SK-N-SH (cell line): ENCODE results near the gene GPR42. TPM values are rescaled to one million over a fixed set of nuclear protein-coding genes. Genes with fewer than 3 reads are reported as not detected.

ENCODE experiments used
- CTCF ChIA-PET: fragments of 300-600, 350-600 bp; formaldehyde crosslinking; extraction: SDS; loops from one replicate; lab custom pipeline; 2021; lab: Yijun Ruan, JAX
- POLR2A ChIA-PET: fragments of 350-600 bp; sonication (Branson Sonifier 250); formaldehyde crosslinking; extraction: SDS; loops from one replicate; lab custom pipeline; 2020; ENCODE audit warnings: antibody characterized with exemption, inconsistent platforms; lab: Yijun Ruan, JAX
- DNase-seq: peaks from one replicate; pipeline ENCODE4 v3.0.0; 2012
- H2AFZ ChIP-seq: fragments of 200-600 bp; sonication (generic); 2 replicates; pipeline ENCODE4 v1.8.1; 2016; ENCODE audit warnings: antibody characterized with exemption, mild to moderate bottlenecking, low read depth
- H3F3A ChIP-seq: fragments of 200-600 bp; sonication (generic); replicated peaks from 2 replicates; pipeline ENCODE3; 2016; ENCODE audit warnings: antibody characterized with exemption, mild to moderate bottlenecking; ENCODE audit not compliant: insufficient read depth
- H3K27ac ChIP-seq, 2 experiments: fragments of 200-500 bp in 1 of 2; fragments of 200-600 bp in 1 of 2; sonication (Bioruptor generic) in 1 of 2; sonication (generic), shearing (Covaris generic) in 1 of 2; 2 replicates each; pipeline versions ENCODE4 v1.5.1 to v1.6.1; 2014 to 2016; ENCODE audit warnings: low read depth in 2 of 2, inconsistent platforms in 1 of 2, low read length in 1 of 2, mild to moderate bottlenecking in 1 of 2, mixed read lengths in 1 of 2
- H3K27me3 ChIP-seq: fragments of 200-600 bp; sonication (generic), shearing (Covaris generic); 2 replicates; pipeline ENCODE4 v1.6.1; 2016; ENCODE audit warnings: mixed run types; ENCODE audit not compliant: insufficient read depth
- H3K36me3 ChIP-seq, 2 experiments: fragments of 200-500 bp in 1 of 2; fragments of 200-600 bp in 1 of 2; sonication (Bioruptor generic) in 1 of 2; sonication (generic) in 1 of 2; replicated peaks in 1 of 2; 2 replicates each; pipeline versions ENCODE3 to v1.5.1; 2014 to 2016; ENCODE audit warnings: low read length in 1 of 2, mild to moderate bottlenecking in 1 of 2; ENCODE audit not compliant: insufficient read depth in 2 of 2, control insufficient read depth in 1 of 2
- H3K4me1 ChIP-seq, 2 experiments: fragments of 200-500 bp in 1 of 2; fragments of 200-600 bp in 1 of 2; sonication (Bioruptor generic) in 1 of 2; sonication (generic), shearing (Covaris generic) in 1 of 2; 2 replicates each; pipeline versions ENCODE4 v1.5.1 to v1.6.1; 2014 to 2016; ENCODE audit warnings: low read depth in 1 of 2, low read length in 1 of 2, mixed run types in 1 of 2; ENCODE audit not compliant: insufficient read depth in 2 of 2, control insufficient read depth in 1 of 2
- H3K4me2 ChIP-seq: fragments of 200-600 bp; sonication (generic), shearing (Covaris generic); 2 replicates; pipeline ENCODE4 v1.6.1; 2017; ENCODE audit warnings: mixed run types
- H3K4me3 ChIP-seq, 2 experiments: fragments of 200-500 bp in 1 of 2; fragments of 200-600 bp in 1 of 2; sonication (Bioruptor generic) in 1 of 2; sonication (generic), shearing (Covaris generic) in 1 of 2; 2 replicates each; pipeline versions ENCODE4 v1.5.1 to v1.8.1; 2014 to 2016; ENCODE audit warnings: low read depth in 2 of 2, inconsistent platforms in 1 of 2, low read length in 1 of 2, mild to moderate bottlenecking in 1 of 2, mixed read lengths in 1 of 2, moderate library complexity in 1 of 2
- H3K79me2 ChIP-seq: fragments of 200-600 bp; sonication (generic); 2 replicates; pipeline ENCODE4 v1.8.1; 2017; ENCODE audit warnings: mild to moderate bottlenecking; ENCODE audit not compliant: insufficient read depth
- H3K9ac ChIP-seq: fragments of 200-600 bp; sonication (generic); 2 replicates; pipeline ENCODE4 v1.6.1; 2017; ENCODE audit warnings: mixed run types
- H3K9me2 ChIP-seq: fragments of 200-600 bp; sonication (generic); 2 replicates; pipeline ENCODE4 v1.6.1; 2017; ENCODE audit warnings: mixed run types
- H3K9me3 ChIP-seq: fragments of 200-600 bp; sonication (generic); 2 replicates; pipeline ENCODE4 v1.6.1; 2017; ENCODE audit warnings: mixed run types, mild to moderate bottlenecking, moderate library complexity
- H4K20me1 ChIP-seq: fragments of 200-600 bp; sonication (generic); 2 replicates; pipeline ENCODE4 v1.6.1; 2017; ENCODE audit warnings: mild to moderate bottlenecking, mixed run types; ENCODE audit not compliant: insufficient read depth
- CHD2 ChIP-seq: fragments of 150-350 bp; IDR thresholded peaks from 2 replicates; pipeline ENCODE4 v1.6.1; 2018; ENCODE audit warnings: low read length; ENCODE audit not compliant: partially characterized antibody
- CTCF ChIP-seq: fragments of 200-600 bp; sonication (generic); IDR thresholded peaks from 2 replicates; pipeline ENCODE4 v1.6.1; 2017; ENCODE audit warnings: antibody characterized with exemption, mild to moderate bottlenecking, moderate library complexity
- EZH2phosphoT487 ChIP-seq: fragments of 200-600 bp; sonication (generic); IDR thresholded peaks from 2 replicates; pipeline ENCODE4 v1.6.1; 2017; ENCODE audit warnings: low read depth, mixed run types, mild to moderate bottlenecking, antibody characterized with exemption, moderate library complexity, borderline replicate concordance
- GABPA ChIP-seq: IDR thresholded peaks from 2 replicates; pipeline ENCODE4 v1.4.0; 2012; ENCODE audit warnings: low read depth, mild to moderate bottlenecking
- GATA2 ChIP-seq: sonication (generic); formaldehyde crosslinking; IDR thresholded peaks from 2 replicates; pipeline ENCODE4 v1.5.0; 2020; ENCODE audit warnings: mild to moderate bottlenecking, missing genetic modification reagents
- IRF3 ChIP-seq: fragments of 150-350 bp; IDR thresholded peaks from 2 replicates; pipeline ENCODE4 v1.6.1; 2016; ENCODE audit warnings: mild to moderate bottlenecking, low read depth, low read length
- NRF1 ChIP-seq: IDR thresholded peaks from 2 replicates; pipeline ENCODE4 v1.6.1; 2012; ENCODE audit warnings: low read depth, mild to moderate bottlenecking, low read length
- PBX3 ChIP-seq: IDR thresholded peaks from 2 replicates; pipeline ENCODE4; 2012
- RAD21 ChIP-seq: IDR thresholded peaks from 2 replicates; pipeline ENCODE4 v1.6.1; 2012; ENCODE audit warnings: mild to moderate bottlenecking, low read length
- REST ChIP-seq: IDR thresholded peaks from 2 replicates; pipeline ENCODE4 v1.6.1; 2012; ENCODE audit warnings: mild to moderate bottlenecking, low read depth, low read length, moderate library complexity
- RXRA ChIP-seq: IDR thresholded peaks from 2 replicates; pipeline ENCODE4 v1.4.0; 2012; ENCODE audit warnings: low read depth, mild to moderate bottlenecking, borderline replicate concordance
- SIN3A ChIP-seq: IDR thresholded peaks from 2 replicates; pipeline ENCODE4 v1.6.1; 2012; ENCODE audit warnings: low read depth, mild to moderate bottlenecking, low read length, moderate library complexity, borderline replicate concordance
- TAF1 ChIP-seq: IDR thresholded peaks from 2 replicates; pipeline ENCODE4 v1.6.1; 2012; ENCODE audit warnings: low read depth, mild to moderate bottlenecking, low read length, moderate library complexity, borderline replicate concordance
- TEAD4 ChIP-seq: IDR thresholded peaks from 2 replicates; pipeline ENCODE4 v1.4.0; 2012; ENCODE audit warnings: mild to moderate bottlenecking, borderline replicate concordance; ENCODE audit not compliant: insufficient read depth
- YY1 ChIP-seq: IDR thresholded peaks from 2 replicates; pipeline ENCODE4 v1.4.0; 2012; ENCODE audit warnings: low read depth, mild to moderate bottlenecking
- ZBTB33 ChIP-seq: IDR thresholded peaks from 2 replicates; pipeline ENCODE4 v1.4.0; 2012; ENCODE audit warnings: low read depth, borderline replicate concordance
- WGBS: methylation state at CpG from one replicate; pipeline ENCODE4 v1.1.6; 2017; ENCODE audit warnings: low lambda C conversion rate; 5-methylcytosine and 5-hydroxymethylcytosine counted together
- polyA plus RNA-seq, 3 experiments: library from polyadenylated mRNA; depleted of rRNA; stranded (reverse); fragments of >200 nt; gene quantifications; 2 replicates each; pipeline ENCODE4 v1.2.3, GENCODE V29; 2012

GPR42 gene
- polyA plus RNA-seq, 1 of the 3 experiments (the other 2 are of a cell fraction) = not detected

- no peak overlapping the region for H3K4me2 ChIP-seq
- POLR2A ChIA-PET = no interaction called here
- no peak overlapping the region for H3K4me3 ChIP-seq
- H3K79me2 ChIP-seq = no peaks in the 10 kb centered on the region
- no peaks in the 10 kb centered on the region for H3K36me3 ChIP-seq
- no peaks in the 10 kb centered on the region for H3K9me2 ChIP-seq
- peaks cover 0 to 10% of the 10 kb centered on the region in 2 experiments; a peak in 1 of 4 replicates for H3K4me1 ChIP-seq
- no peaks in the 10 kb centered on the region for H4K20me1 ChIP-seq
- H3K9me3 ChIP-seq = no peaks in the 10 kb centered on the region
- H3K27ac ChIP-seq = no peak overlapping the region
- no peaks in the 10 kb centered on the region for H3F3A ChIP-seq
- H3K27me3 ChIP-seq = peaks cover 61% of the 10 kb centered on the region
- no peak overlapping the region for H3K9ac ChIP-seq
- DNase-seq = no peak
- TF ChIP-seq ZBTB33 = no peak
- no peak for TF ChIP-seq RXRA
- TF ChIP-seq CTCF = no peak
- no peak for TF ChIP-seq IRF3
- no peak for TF ChIP-seq TEAD4
- no peak for TF ChIP-seq SIN3A
- no peak for TF ChIP-seq GABPA
- TF ChIP-seq EZH2phosphoT487 = no peak
- TF ChIP-seq NRF1 = no peak
- TF ChIP-seq CHD2 = no peak
- TF ChIP-seq TAF1 = no peak
- no peak for TF ChIP-seq YY1
- TF ChIP-seq REST = no peak
- no peak for TF ChIP-seq RAD21
- TF ChIP-seq GATA2 = no peak
- TF ChIP-seq PBX3 = no peak
- CTCF ChIA-PET = interaction anchor here (2.2 kb wide), 1 partner anchor 10 kb away, joined by 8 read pairs; no protein-coding TSS in a partner anchor
- WGBS = 14% methylated on average over 12 of the region's 14 CpGs
- no peak overlapping the region for H2AFZ ChIP-seq
Measured at GRCh38 chr19:35362261-35363000, 8.4 kb upstream of the GPR42 start.
